ENCODE measurements around the gene CTNS. TPM values are rescaled to one million over a fixed set of nuclear protein-coding genes. Genes with fewer than 3 reads are reported as not detected.

CTNS gene
- total RNA-seq: 8.5 TPM

DNA sequence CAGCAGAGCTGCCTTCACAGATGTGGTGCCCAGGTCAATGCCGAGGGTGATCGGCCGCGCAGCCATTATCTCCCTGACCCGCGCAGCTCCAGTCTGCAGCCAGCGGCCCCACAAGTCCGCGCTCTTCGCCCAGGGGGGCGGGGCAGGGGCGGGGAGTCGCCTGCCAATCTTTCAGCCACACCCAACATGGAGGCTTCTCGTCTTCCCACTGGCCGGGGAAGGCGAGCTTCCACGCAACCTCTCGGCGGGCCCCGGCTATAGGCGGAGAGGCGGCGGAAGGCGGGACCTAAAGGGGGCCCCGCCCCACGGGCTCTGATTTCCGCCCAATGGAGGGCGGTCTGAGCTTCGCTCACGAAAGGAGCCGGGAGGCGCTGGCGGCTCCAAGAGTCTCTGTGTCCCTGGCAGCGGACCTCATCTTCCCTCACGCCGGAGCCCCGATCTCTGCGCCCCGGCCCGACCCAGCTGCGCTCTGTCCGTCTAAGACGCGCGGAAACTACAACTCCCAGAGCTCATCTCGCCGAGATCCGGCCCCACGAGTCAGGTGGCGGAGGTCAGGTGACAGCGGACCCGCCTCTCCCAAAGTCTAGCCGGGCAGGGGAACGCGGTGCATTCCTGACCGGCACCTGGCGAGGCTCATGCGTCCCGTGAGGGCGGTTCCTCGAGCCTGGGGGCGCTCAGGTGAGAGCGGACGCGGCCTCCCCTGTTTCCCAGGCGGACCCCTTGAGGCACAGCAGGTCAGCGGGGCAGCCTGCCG lies at the start of gene CTNS, which contains the start of gene SHPK:
Gene CTNS, plus strand, starts transcription at position 607 of the 754 bp plus-strand sequence. CDS start 3,447 bp downstream, outside the sequence.
Gene SHPK, minus strand, starts transcription at position 97 of the 754 bp plus-strand sequence. Its CDS starts 31 bp downstream, at position 66.

DNA sequence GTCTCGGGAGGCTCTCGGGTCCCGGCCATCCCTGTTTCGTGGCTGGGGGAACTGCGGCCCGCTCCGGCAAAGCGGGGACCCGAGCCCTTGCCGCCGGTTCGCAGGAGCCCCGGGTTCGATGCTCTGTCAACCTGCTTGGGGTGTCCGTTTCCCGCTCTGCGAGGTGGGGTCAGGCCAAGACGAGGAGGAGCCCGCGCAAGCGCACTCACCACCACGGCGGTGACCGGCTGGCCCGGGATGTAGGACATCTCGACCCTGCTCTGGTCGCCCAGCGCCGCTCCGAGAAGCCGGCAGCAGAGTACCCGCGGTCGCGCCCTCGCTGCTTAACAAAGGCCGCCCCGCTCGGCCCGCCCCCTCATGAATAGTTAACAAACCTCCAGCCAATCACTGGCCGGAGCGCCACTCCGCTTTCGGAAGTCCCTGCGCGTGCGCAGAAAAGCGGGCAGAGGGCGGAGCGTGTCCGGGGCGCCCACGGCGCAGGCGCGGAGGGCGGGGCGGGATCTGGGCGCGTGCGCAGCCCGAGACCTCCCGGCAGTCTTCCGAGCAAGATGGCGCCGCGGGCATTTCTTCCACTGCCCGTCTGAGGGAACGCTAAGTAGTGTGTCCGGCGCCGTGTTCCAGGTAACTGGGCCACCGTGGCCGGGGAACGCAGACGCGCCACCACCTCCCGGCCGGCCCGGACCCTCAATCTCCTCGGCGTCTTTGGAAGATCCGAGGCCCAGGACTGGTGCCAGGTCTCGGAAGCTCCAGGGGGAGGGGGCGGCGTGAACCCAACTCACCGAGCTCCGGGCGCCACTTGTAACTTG lies 31.9 kb downstream of the CTNS start, which contains the start of the genes EMC6 and TAX1BP3:
Gene EMC6, plus strand, starts transcription at position 534 of the 806 bp plus-strand sequence. CDS start 335 bp downstream, outside the sequence.
Gene TAX1BP3, minus strand, starts transcription at position 300 of the 806 bp plus-strand sequence. Its CDS starts 52 bp downstream, at position 248.

DNA sequence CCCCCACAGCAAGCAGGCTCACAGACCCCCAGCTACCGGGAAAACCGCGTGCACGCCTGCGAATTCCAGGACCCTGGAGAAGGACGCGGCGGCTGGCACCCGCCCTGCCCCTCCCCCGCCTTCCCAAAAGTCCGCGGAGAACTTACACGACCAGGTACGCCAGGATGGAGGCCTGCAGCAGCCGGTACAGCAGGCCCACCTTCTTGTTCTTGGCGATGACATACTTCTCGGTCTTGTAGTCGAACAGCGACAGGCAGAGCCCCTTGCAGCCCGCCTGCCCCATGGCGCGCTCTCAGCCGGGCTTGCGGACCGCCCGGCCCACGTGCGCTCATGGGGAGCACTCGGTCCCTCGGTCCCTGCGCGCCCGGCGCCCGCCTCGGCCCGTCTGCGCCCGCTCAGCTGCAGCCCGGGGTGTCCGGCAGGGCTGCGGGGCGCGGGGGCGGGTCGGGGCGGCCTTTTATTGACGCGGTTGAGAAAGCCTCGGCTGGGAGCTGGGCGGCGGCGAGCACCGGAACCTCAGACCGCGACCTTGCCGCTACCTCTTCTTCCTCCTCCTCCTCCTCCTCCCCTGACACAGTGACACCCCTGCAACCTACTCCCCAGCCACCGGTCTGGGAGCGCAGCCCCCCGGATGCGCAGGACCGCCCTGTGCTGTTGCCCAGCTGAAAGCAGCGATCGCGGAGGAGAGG lies 59.3 kb downstream of the CTNS start, which contains the start of gene P2RX5:
Gene P2RX5, minus strand, starts transcription at position 433 of the 689 bp plus-strand sequence. Its CDS starts 150 bp downstream, at position 283.

Other genes with a start within 250 kb of the CTNS start
- not detected for gene OR1E1, start 238.3 kb upstream of the CTNS start, total RNA-seq
- not detected for gene OR3A3, start 225.4 kb upstream of the CTNS start, total RNA-seq
- not detected for gene OR1E2, start 202.9 kb upstream of the CTNS start, total RNA-seq
- gene SPATA22, start 164.9 kb upstream of the CTNS start, total RNA-seq: 1.3 TPM
- gene ASPA, start 160.8 kb upstream of the CTNS start, total RNA-seq: 1.3 TPM
- gene TRPV3, start 78.9 kb upstream of the CTNS start, total RNA-seq: 0.94 TPM
- gene TRPV1, start 27.3 kb upstream of the CTNS start, total RNA-seq: 10.6 TPM
- gene SHPK, start 510 bp upstream of the CTNS start, total RNA-seq: 23.5 TPM
- 31.3 TPM for gene TAX1BP3, start 31.8 kb downstream of the CTNS start, total RNA-seq
- gene EMC6, start 32.1 kb downstream of the CTNS start, total RNA-seq: 10.6 TPM
- gene P2RX5, start 59.4 kb downstream of the CTNS start, total RNA-seq: 6.9 TPM
- gene HASPIN, start 87.1 kb downstream of the CTNS start, total RNA-seq: 1.3 TPM
- gene ITGAE, start 164.4 kb downstream of the CTNS start, total RNA-seq: 11.6 TPM
- 60.7 TPM for gene NCBP3, start 209.5 kb downstream of the CTNS start, total RNA-seq

Data from parietal lobe (tissue), 1 donor.